ENCODE results near the gene ZBTB7C.

ZBTB7C gene

DNA sequence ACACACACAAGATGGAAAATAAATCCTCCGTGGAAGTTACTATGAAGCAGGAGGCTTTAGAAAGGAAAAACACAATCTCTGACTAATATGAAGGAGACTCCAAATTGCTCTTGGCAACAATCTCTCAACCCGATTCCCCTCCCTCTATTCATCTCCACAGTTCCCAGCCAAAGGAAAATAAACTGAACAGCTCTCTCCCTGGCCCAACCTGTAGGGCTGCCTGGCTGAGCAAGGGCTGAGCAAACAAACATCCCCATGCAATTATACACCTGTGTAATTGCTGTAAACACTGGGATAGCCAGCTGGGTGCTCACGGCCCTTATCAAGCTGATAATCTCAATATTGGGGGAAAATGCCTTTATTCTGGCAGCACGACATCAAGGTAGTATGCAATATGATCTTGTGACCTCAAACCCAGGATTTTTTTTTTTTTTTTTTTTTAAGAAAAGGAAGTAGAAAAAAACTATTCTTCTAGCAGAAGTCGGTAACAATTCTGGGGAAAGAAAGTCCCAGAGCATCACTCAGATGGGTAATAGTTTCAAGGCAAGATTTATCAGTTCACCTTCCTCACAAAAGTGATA, 275.4 kb downstream of the ZBTB7C start:
- FAIRE-seq: no peak

GRCh38 chr18:48132797-48133655, 276.2 kb downstream of the ZBTB7C start:
- no peak for FAIRE-seq

DNA sequence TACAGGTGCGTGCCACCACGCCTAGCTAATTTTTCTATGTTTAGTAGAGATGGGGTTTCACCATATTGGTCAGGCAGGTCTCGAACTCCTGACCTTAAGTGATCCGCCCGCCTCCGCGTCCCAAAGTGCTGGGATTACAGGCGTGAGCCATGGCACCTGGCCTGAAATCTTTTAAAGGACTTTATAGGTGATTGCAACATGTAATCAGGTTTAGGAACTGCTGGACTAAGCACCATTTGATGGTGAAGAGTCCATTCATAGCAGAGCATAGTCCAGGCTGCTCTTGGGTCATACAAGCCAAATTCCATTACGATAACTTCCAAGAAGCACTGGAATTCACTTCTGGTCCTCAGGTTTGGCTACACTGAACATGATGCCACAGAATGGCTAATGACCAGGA, 278.1 kb downstream of the ZBTB7C start:
- FAIRE-seq: no peak

DNA sequence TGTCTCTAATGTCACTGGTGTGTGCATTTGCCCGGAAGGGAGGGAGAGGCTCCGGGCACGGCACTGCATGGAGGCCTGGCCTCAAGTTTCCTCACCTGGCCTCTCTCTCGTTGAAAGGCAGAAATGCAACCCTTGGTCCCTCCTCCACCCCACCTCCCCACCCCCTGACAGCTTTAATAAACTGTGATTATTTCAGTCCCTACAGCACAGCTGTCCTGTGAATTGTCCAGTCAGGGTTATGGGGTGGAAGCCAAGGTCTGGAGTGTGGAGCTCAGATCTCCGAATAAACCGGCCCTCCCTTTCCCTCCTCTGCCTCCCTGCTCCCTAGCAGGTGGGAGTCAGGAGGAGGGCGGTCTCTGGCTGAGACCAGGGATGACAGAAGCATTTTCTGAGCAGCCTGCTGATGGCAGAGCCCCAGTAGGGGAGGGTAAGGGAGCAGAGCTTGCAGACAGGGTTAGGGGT, 279.5 kb downstream of the ZBTB7C start:
- no peak for FAIRE-seq

DNA sequence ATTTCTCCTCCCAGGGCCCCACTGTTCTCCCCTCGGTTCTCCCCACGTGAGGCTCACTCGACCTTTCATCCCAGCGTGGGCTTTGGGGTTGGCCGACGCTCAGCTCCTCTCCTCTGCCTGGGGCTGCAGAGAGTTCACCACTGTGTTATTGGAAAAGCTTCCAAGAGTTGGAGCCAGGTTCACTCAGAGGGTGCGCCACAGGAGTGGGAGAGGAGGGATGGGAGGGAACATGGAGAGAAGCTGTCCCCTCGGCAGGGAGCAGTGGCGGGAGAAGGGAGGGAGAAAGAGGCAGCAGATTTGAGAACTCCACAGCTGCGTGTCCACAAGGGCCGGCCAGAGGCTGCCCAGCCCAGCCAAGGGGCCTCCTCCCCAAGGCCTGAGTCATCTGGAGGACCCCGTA, 281.6 kb downstream of the ZBTB7C start:
- no peak for FAIRE-seq

DNA sequence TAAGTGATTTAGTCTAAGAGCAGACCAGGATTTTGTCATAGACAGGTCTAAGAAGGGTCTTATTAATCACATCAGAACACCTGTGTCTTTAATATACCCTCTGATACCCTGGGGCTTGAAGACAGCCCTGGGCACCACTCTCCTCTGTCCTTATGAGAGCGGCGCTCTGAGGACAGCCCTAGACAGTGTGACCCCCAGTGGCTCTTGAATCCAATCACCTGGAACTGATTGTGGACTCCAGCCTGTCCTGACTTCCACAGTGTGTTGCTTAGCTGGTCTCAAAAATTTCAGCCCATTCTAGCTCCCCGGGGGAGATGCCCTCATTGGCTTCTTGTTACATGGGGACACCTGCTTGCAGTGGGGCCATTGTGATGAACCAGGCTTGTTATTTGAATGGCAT, 282.9 kb downstream of the ZBTB7C start:
- no peak for FAIRE-seq

GRCh38 chr18:48125724-48126123, 283.5 kb downstream of the ZBTB7C start:
- FAIRE-seq: no peak

DNA sequence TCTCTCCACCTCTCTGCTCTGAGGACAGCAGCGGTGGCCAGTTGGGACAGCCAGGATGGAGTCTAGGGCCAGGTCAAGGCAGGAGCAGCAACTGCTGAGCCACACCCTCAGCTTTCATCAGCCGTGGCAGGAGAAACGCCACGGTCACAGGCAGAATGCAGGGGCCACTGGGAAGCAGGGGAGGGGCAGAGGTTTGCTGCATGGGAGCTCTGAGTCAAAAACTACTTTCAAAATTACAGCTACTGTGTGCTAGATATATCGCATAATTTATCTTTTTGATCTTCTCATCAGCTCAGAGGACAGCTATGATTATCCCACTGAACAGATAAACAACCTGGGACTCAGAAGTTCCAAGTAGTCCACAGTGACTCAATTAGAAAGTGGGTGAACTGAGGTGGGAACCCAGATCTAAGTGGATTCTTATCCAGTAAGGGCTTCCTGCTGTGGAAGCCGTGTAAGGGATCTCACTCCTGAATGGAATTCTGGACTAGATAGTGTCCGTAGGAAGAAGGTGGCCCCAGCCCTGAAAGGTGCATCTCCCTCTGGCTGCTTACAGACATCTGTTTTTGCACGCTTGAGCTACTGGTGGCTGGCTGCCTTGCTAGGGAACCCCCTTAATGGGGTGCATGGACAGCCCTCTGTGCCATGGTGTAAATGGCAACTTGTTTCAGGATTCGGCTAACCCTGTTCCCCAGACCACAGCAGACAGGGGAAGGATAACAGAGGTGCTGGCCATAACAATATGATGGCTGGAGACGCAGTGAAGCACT, 284.1 kb downstream of the ZBTB7C start:
- FAIRE-seq: no peak

GRCh38 chr18:48123941-48124340, 285.2 kb downstream of the ZBTB7C start:
- no peak for FAIRE-seq

- FAIRE-seq: no peak
Observed at GRCh38 chr18:48123324-48123723, 285.9 kb downstream of the ZBTB7C start.

- no peak for FAIRE-seq
Observed at GRCh38 chr18:48122816-48123215, 286.4 kb downstream of the ZBTB7C start.

- no peak for FAIRE-seq
Observed at GRCh38 chr18:48122376-48122775, 286.8 kb downstream of the ZBTB7C start.

GRCh38 chr18:48121752-48122151, 287.4 kb downstream of the ZBTB7C start:
- FAIRE-seq: no peak

- FAIRE-seq: no peak
Observed at GRCh38 chr18:48119204-48119603, 290.0 kb downstream of the ZBTB7C start.

DNA sequence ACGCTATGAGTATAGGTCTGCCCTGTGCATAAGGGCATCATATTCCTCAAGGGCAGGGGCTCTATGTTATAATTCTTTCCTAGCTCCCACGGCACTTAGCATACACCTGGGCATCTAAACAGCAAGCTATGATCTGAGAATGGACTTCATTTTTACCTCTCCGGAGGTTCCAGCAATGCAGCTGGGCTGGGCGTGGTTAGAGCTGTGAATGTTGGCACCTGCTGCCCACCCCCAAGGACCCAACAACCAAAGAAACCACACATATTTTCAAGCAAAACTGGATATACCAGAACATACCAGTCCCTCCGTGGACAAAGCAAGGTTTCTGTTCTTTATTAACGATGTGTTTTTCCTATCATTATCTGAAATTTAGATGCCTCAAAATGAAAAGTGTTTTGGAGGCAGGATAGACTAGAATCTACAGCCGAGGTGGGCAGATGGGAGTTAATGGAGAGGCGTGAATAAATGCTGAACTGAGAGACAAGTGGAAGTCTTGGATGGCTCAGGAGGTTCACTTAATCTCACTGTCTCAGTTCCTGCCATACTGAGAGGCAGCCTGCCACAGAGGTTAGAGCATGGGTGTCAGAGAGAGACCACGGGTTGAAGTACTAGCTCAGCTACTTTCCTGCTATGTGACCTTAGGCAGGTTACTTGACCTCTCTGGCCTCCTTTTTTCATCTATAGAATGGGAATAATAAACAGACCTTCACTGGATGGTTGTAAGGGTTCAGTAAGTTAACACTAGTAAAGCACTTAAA, 292.1 kb downstream of the ZBTB7C start:
- no peak for FAIRE-seq

GRCh38 chr18:48116017-48116416, 293.2 kb downstream of the ZBTB7C start:
- no peak for FAIRE-seq

DNA sequence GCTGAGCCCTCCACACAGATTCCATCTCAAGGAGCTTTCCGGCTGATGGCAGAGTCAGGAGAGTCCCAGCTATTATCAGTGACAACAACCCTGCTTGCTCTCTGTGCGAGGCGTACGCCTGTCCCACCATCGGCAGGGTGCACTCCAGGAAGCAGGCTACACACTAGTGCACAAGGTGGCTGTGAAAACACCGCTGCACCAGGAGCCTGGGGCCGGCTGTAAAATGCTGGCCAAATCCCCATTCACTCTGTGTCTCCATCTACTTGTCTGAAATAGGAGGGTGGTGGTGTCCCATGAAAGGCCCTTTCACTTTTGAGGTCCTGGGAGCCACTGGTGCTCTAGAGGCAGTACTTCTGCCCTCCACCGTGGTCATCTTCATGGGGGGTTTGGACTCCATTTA, 295.5 kb downstream of the ZBTB7C start:
- no peak for FAIRE-seq

DNA sequence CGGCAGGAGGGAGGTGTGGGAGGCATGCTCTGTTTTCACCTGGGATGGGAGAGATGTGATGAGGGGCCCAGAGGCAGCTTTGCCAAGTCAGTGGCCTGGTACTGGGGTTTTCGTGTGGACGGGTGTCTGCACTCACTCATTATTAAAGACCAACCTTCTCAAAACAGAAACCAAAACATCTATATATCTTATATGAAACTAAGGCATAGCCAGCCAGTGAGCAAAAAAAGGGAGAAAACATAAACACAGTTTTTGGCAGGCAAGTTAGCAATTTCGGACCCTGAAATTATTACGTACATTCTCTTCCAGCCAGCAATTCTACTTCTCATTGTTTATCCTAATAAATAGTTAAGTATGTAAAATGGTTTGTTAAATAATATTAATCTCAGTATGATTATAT, 297.6 kb downstream of the ZBTB7C start:
- FAIRE-seq: no peak

DNA sequence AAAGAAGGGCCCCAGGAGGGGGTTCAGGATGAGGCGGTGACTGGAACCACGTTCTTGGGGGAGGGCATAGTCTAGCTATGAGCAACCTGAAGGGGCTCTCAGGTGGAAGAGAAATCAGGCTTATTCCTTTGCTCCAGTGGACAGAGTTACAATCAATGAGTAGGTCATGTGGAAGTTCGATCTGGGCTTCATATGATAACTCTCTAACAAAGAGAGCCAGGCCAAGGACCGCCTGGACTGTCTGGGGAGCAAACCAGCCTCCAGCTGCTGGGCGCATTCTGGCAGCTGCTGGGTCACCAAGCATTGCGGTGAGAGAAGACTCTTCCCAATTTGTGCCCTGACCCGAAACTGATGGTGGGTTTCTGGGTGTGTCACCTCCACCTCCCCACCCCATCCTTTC, 298.4 kb downstream of the ZBTB7C start:
- FAIRE-seq: no peak

DNA sequence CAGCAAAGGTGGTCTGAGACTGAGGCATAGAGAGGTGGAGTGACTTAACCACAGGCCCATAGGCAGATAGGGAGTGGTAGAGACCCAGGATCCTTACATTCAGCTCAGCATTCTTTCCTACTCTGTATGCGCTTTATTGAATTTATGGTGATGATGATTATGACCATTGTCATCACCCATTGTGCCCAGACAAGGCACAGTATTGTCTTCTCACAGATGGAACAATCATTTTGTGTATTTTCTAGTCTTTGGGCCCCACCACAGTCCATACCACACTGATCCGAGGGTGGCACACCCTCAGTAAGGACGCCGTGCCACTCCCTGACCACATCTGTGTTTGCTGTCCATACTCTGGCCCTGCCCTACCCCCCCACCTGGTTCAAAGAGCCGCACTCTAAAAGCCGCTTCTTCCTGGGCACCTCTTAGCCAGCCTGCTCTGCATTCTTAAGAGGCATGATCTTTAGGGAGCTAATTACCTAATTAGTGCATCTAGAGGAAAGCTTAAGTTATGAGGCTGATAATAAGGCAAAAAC, 299.2 kb downstream of the ZBTB7C start:
- FAIRE-seq: no peak

- no peak for FAIRE-seq
Observed at GRCh38 chr18:48108136-48108535, 301.0 kb downstream of the ZBTB7C start.

DNA sequence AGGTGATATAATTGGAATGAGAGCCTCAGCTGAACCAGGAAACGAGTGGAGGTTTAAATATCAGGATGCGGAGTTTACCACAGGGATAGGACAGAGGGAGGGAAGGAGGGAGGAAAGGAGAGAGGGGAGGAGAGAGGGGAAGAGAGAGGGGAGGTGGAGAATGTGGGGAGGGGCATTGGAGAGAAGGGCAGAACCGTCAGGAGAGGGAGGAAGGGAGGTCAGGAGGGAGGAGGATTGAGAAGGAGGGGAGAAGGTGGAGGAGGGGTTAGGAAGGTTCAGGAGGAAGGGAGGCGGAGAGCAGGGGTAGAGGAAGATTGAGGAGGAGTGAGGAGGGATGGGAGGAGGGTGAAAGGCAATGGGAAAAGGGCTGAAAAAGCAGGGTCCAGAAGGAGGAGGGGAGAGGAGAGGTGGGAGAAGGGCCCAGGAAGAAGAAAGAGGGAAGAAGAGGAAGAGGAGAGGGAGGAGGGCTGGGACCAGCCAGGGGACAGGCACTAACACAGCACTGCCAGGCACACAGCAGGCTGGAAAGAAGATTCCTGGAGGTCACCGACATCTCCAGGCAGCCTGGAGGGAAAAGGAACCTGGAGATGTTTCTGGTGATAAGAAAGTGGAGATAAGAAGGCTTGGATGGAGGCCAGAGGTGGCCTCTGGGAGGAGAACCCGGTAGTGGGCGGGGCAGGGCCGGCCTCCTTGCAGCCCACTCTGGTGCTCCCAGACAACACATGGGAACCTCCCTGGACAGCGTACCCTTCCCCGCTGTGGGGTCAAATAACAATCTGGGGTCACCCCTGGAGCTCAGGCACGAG, 302.0 kb downstream of the ZBTB7C start:
- no peak for FAIRE-seq
